GM21528 (cell line): ENCODE data around the gene STOX1.
"Not testable (repeated sequence)": the region's sequence is repeated elsewhere in the genome, so short reads cannot be mapped to it uniquely, and the experiment has no call there.

ENCODE experiments used
- ATAC-seq: cut with Tn5 transposase; IDR thresholded peaks from one replicate; pipeline ENCODE4 v1.9.1; 2021; ENCODE audit warnings: mild to moderate bottlenecking, moderate library complexity; ENCODE audit not compliant: unreplicated experiment, low FRiP score

The STOX1 gene, protein sequence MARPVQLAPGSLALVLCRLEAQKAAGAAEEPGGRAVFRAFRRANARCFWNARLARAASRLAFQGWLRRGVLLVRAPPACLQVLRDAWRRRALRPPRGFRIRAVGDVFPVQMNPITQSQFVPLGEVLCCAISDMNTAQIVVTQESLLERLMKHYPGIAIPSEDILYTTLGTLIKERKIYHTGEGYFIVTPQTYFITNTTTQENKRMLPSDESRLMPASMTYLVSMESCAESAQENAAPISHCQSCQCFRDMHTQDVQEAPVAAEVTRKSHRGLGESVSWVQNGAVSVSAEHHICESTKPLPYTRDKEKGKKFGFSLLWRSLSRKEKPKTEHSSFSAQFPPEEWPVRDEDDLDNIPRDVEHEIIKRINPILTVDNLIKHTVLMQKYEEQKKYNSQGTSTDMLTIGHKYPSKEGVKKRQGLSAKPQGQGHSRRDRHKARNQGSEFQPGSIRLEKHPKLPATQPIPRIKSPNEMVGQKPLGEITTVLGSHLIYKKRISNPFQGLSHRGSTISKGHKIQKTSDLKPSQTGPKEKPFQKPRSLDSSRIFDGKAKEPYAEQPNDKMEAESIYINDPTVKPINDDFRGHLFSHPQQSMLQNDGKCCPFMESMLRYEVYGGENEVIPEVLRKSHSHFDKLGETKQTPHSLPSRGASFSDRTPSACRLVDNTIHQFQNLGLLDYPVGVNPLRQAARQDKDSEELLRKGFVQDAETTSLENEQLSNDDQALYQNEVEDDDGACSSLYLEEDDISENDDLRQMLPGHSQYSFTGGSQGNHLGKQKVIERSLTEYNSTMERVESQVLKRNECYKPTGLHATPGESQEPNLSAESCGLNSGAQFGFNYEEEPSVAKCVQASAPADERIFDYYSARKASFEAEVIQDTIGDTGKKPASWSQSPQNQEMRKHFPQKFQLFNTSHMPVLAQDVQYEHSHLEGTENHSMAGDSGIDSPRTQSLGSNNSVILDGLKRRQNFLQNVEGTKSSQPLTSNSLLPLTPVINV

GRCh38 chr10:68826764-68827591 is at the start of gene STOX1:
STOX1 (plus strand) TSS chr10:68827531; CDS start chr10:68827624, 93 bp downstream.
- peak; percentile 62 for ATAC-seq

DNA sequence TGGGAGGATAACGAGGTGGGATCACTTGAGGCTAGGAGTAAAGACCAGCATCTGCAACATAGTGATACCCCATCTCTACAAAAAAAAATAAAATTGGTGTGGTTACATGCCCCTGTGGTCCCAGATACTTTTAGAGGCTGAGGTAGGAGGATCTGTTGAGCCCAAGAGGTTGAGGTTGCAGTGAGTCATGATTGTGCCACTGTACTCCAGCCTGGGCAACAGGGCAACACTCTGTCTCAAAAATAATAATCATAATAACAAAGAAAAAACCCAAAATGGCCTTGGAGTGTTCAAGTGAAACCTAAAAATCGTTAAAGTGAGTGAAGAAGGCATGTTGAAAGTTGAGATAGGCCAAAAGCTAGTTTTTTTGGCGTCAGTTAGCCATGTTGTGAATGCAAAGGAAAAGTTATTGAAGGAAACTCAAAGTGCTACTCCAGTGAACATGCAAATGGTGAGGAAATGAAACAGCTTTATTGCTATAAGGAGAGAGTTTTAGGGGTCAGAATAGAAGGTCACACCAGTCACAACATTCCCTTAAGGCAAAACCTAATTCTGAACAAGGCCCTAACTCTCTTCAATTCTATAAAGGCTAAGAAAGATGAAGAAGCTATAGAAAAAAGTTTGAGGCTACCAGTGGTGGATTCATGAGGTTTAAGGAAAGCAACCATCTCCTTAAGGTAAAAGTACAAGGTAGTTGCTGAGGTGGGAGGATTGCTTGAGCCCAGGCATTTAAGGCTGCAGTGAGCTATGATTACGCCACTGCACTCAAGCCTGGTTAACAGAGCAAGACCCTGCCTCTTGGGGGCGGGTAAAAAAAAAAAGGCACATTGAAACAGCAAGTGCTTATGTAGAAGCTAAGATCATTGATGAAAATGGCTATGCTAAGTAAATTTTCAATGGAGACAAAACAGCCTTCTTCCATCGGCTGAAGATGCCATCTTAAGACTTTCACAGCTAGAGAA is 45.4 kb upstream of the STOX1 start:
- no peak for ATAC-seq

GRCh38 chr10:68784476-68784875 is 42.9 kb upstream of the STOX1 start:
- no peak for ATAC-seq

- ATAC-seq, result no peak
These were observed 39.5 kb upstream of the STOX1 start for GRCh38 chr10:68787813-68788212.

GRCh38 chr10:68790476-68790875 is 36.9 kb upstream of the STOX1 start:
- ATAC-seq, result no peak

- no peak for ATAC-seq
These were observed 35.2 kb upstream of the STOX1 start for GRCh38 chr10:68792115-68792514.

GRCh38 chr10:68795886-68796532 is 31.3 kb upstream of the STOX1 start:
- no peak for ATAC-seq

DNA sequence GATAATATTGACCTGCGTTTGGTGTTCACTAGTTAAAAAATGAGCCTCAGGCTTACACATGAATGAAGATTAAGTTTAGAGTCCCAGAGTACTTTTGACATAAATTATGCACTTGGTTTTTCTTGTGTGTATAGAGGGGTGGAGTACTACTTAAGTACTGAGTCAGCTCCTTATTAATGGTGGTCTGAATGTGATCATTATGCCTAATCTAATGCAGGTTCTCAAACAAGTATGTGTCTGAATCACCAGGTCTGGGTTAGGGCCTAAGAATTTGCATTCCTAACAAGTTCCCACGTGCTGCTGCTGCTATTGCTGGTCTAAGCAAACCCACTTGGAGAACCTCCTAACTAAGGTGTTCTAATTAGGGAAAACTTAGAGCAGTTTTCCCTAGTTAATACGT is 30.7 kb upstream of the STOX1 start:
- no peak for ATAC-seq

GRCh38 chr10:68800211-68800610 is 27.1 kb upstream of the STOX1 start:
- no peak for ATAC-seq

DNA sequence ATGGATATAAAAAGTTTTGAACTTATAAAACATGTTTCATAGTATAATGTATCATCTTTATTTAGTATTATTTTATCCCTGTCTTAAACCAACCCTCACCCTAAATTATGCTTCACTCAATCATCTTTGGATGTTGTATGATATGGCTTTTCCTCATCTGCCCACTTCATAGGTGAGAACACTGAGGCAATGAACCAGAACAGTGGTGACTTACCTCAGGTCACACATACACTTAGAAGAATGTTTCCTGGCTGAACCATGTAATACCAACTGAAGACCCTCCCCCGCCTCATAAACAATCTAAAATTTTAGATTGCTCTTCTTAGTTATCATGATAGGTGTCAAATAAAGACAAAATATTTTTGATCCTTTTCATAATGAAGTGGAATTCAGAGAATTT is 22.6 kb upstream of the STOX1 start:
- no peak for ATAC-seq

GRCh38 chr10:68810830-68811229 is 16.5 kb upstream of the STOX1 start:
- not testable (repeated sequence) for ATAC-seq

DNA sequence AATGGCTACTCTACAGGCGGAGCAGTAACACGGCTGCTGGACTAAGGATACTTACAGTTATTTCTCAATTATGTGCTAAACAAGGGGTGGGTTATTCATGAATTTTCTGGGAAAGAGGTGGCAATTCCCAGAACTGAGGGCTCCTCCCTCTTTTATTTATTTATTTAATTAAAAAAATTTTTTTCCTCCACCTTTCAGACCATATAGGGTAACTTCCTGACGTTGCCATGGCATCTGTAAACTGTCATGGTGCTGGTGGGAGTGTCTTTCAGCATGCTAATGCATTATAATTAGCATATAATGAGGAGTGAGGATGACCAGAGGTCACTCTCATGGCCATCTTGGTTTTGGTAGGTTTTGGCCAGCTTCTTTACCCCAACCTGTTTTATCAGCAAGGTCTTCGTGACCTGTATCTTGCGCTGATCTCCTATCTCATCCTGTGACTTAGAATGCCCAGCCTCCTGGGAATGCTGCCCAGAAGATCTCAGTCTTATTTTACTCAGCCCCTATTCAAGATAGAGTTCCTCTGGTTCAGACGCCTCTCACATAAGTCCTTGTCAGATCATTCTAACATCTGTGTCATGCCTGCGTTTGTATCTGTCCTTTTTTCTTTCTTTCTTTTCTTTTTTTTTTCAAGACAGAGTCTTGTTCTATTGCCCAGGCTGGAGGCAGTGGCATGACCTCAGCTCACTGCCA is 15.9 kb upstream of the STOX1 start:
- ATAC-seq, result no peak

DNA sequence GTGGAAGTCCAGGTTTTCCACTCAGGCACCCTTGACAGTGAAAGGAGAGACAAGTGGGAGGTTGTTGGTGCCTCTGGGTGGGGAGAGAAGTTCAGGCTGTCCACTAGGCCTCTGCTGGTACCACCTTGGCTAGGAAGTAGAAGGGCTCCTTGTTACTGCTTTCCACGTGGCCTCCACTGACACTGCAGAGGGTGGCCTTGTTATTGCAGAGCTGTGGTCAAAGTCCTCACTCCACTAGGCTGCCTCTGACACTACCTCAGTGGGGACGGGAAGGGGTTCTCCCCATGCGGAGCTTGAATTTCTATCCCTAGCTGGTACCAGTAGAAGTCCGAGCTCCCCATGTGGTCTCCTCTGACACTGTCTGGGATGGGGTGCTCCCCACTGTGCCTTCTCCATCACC is 14.9 kb upstream of the STOX1 start:
- no peak for ATAC-seq

GRCh38 chr10:68813559-68813958 is 13.8 kb upstream of the STOX1 start:
- no peak for ATAC-seq

- ATAC-seq, result no peak
These were observed 10.4 kb upstream of the STOX1 start for GRCh38 chr10:68816796-68817412.

GRCh38 chr10:68820359-68820758 is 7.0 kb upstream of the STOX1 start:
- not testable (repeated sequence) for ATAC-seq

DNA sequence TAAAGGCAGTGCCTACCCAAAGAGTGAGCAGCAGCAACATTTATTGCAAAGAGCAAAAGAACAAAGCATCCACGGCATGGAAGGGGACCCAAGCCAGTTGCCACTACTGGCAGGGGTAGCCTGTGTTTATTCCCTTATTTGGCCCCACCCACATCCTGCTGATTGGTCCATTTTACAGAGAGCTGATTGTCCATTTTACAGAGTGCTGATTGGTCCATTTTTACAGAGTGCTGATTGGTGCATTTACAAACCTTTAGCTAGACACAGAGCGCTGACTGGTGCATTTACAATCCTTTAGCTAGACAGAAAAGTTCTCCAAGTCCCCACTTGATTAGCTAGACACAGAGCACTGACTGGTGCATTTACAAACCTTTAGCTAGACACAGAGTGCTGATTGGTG is 4.7 kb upstream of the STOX1 start:
- ATAC-seq, result not testable (repeated sequence)

GRCh38 chr10:68827592-68827959 is 245 bp downstream of the STOX1 start:
- ATAC-seq, result peak; percentile 36
